Adipocyte (in vitro differentiated cells): Measurements from ENCODE around the gene TSPAN3.

ENCODE experiments used
- DNase-seq: peaks from one replicate; pipeline ENCODE4 v3.0.0-alpha.2; 2015; ENCODE audit warnings: low read depth
- H3K27me3 ChIP-seq: replicated peaks from 2 replicates; pipeline ENCODE4 v1.7.0; 2013; ENCODE audit warnings: mild to moderate bottlenecking, low read length, moderate library complexity; ENCODE audit not compliant: control insufficient read depth, insufficient read depth
- H3K36me3 ChIP-seq: 2 replicates; pipeline ENCODE4 v1.7.0; 2013; ENCODE audit warnings: low read length, mild to moderate bottlenecking, moderate library complexity; ENCODE audit not compliant: control insufficient read depth, insufficient read depth, severe bottlenecking
- H3K4me1 ChIP-seq: 2 replicates; pipeline ENCODE4 v1.7.0; 2013; ENCODE audit warnings: mild to moderate bottlenecking, low read length, moderate library complexity; ENCODE audit not compliant: control insufficient read depth, insufficient read depth
- H3K4me3 ChIP-seq: 2 replicates; pipeline ENCODE4 v1.7.0; 2013; ENCODE audit warnings: mild to moderate bottlenecking, low read length, moderate library complexity
- H3K9ac ChIP-seq: 2 replicates; pipeline ENCODE4 v1.7.0; 2013; ENCODE audit warnings: mild to moderate bottlenecking, low read length, moderate library complexity
- H3K9me3 ChIP-seq: 2 replicates; pipeline ENCODE4 v1.7.0; 2013; ENCODE audit warnings: mild to moderate bottlenecking, low read length, moderate library complexity; ENCODE audit not compliant: control insufficient read depth

Gene TSPAN3

DNA sequence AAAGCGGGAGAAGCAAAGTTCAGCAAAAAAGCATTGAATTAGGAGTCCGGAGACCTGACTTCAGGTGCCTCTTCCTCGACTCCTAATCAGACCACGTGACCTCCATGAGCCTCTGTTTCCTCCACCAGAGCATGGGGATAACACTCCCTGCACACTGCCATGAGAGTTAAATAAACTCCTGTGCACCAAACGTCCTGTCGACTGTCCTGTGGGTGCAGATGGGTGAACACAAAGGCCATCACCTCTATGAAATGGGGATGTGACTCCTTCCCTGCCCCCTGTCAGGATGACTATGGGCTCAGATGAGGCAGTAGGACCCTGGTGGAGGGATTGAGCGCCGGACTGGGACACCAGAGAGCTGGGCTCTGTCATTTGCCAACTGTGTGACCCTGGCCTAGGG, 13.5 kb upstream of the TSPAN3 start:
- Histone ChIP-seq H3K9ac (no peak overlapping the region), H3K27me3 (no peaks in the 10 kb centered on the region), H3K36me3 (no peaks in the 10 kb centered on the region), H3K9me3 (no peaks in the 10 kb centered on the region), H3K4me1 (peaks cover 29% of the 10 kb centered on the region), H3K4me3 (peak overlapping the region; percentile 6)
- DNase-seq, result no peak

DNA sequence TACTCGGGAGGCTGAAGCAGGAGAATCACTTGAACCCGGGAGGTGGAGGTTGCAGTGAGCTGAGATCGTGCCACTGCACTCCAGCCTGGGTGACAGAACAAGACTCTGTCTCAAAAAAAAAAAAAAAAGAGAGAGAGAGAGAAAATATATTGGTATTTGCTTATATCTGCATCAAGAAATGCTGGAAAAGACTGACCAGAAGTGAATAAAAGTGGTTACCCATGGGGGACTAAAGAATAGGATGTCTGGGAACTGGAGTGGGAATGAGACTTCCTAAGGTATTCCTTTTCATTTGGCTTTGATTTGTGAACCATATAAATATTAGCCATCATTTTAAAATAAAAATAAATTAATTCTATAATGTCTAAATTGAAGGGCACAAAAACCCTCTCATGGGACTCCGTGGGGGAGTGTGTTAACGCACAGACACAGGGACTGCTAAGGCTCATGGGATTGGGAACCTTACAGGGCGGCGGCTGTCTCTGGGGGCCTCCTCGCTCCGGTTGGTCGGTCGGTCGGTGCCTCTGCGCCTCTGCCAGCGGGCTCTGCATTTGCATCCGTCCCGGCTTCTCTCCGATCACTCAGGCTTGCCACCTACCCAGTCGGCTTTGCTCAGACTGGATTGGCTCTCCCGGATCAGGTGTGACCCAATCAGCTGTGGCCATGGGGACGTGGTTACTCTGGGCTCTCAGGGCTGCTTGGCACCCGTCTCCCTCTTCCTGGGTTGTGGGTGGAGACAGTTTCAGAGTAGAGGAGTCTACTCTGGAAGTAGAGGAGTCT, 12.7 kb upstream of the TSPAN3 start:
- Histone ChIP-seq H3K4me1 (peaks cover 29% of the 10 kb centered on the region), H3K9ac (peak overlapping the region; percentile 35), H3K9me3 (no peaks in the 10 kb centered on the region), H3K36me3 (no peaks in the 10 kb centered on the region), H3K4me3 (peak overlapping the region; percentile 60), H3K27me3 (no peaks in the 10 kb centered on the region)
- DNase-seq, result no peak

DNA sequence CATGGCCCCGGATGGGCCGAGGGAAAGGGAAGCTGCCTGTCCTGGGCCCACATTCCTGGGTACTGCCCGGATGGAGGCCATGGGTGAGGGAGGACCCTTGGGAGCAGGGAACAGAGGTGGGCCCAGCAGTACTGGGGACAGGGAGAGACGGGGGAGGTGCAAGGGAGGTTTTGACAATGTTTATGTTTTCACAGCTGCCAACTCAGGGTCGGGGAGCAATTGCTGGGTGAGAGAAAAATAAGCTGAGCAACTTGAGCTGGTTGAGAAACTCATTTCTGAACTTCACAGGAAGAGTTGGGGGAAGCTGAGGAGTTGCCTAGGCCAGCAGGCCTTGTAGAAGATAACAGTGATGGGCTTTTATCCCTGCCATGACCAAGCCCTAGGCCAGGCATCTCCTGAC, 11.1 kb upstream of the TSPAN3 start:
- no peak for DNase-seq
- H3K9me3 ChIP-seq, result no peaks in the 10 kb centered on the region
- H3K4me3 ChIP-seq, result no peak overlapping the region
- H3K4me1 ChIP-seq, result peaks cover 29% of the 10 kb centered on the region
- no peaks in the 10 kb centered on the region for H3K36me3 ChIP-seq
- no peak overlapping the region for H3K9ac ChIP-seq
- H3K27me3 ChIP-seq, result no peaks in the 10 kb centered on the region

DNA sequence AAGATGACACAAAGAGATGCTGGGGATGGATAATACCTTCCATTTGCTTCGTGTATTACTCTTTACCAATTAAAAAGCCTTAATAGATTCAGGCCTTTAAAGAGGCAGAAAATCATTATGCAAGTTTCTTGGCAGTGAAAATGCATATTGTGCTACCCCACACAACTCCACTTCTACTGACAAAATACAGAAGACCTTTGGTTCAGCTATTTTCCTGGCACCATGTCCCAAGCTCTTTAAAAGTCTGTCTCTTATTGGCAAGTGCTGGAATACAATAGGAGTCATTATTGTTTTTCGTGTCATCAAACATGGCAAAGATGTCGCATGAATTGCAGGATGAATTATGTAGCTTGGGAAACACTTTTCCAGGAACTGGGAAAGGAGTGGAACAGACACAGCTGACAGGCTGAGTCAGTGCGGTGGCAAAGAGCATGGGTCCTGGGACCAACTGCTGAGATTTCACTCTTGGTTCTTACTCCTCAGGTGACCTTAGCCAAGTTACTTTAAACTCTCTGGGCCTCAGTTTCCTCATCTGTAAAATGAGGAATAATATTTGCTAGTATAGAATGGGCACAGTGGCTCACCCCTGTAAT, 5.5 kb upstream of the TSPAN3 start:
- H3K4me1 ChIP-seq, result peaks cover 24% of the 10 kb centered on the region
- no peaks in the 10 kb centered on the region for H3K36me3 ChIP-seq
- no peaks in the 10 kb centered on the region for H3K9me3 ChIP-seq
- H3K9ac ChIP-seq, result peak overlapping the region; percentile 47
- H3K4me3 ChIP-seq, result no peak overlapping the region
- DNase-seq, result no peak
- H3K27me3 ChIP-seq, result no peaks in the 10 kb centered on the region

DNA sequence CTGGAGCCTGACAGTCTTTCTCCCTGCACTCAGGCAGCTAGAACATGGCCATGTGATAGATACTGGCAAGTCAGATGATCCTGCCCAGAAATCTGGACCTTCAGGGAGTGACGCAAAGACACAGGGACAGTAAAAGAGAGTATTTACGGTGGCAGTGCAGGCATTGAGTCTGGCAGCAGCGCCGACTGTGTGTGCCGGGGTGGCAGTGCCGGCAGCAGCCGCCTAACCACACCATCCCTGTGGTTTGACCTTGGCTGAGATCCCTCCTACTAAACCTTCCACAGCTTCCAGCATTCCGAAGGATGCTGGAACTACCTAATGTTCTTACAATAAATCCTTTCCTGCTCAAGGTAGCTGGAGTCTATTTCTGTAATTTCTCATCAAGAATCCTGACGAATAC, 4.6 kb upstream of the TSPAN3 start:
- peak overlapping the region; percentile 47 for H3K9ac ChIP-seq
- no peaks in the 10 kb centered on the region for H3K9me3 ChIP-seq
- no peaks in the 10 kb centered on the region for H3K36me3 ChIP-seq
- H3K4me1 ChIP-seq, result peaks cover 28% of the 10 kb centered on the region
- peak; percentile 56 for DNase-seq
- H3K4me3 ChIP-seq, result no peak overlapping the region
- no peaks in the 10 kb centered on the region for H3K27me3 ChIP-seq

DNA sequence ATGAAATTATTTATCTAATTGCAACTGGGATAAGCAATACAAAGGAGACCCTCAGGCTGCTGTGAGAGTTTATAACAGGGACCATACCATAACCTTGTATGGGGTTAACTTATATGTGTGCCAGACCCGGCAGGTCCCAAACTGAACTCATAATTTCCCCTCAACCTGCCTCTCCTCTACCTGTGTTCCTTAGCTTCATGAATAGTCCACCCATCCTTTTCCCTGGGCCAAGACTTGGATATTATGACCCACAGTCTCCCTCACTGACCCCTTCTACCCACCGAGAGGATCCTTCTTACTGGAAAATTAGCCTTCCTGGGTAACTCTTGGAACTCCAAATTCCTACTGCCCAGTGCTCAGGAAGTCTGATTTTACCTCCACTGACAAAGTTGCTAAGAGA, 3.4 kb upstream of the TSPAN3 start:
- Histone ChIP-seq H3K36me3 (peaks cover 2% of the 10 kb centered on the region), H3K4me3 (no peak overlapping the region), H3K27me3 (no peaks in the 10 kb centered on the region), H3K9ac (no peak overlapping the region), H3K9me3 (no peaks in the 10 kb centered on the region), H3K4me1 (peaks cover 28% of the 10 kb centered on the region)
- DNase-seq, result no peak

DNA sequence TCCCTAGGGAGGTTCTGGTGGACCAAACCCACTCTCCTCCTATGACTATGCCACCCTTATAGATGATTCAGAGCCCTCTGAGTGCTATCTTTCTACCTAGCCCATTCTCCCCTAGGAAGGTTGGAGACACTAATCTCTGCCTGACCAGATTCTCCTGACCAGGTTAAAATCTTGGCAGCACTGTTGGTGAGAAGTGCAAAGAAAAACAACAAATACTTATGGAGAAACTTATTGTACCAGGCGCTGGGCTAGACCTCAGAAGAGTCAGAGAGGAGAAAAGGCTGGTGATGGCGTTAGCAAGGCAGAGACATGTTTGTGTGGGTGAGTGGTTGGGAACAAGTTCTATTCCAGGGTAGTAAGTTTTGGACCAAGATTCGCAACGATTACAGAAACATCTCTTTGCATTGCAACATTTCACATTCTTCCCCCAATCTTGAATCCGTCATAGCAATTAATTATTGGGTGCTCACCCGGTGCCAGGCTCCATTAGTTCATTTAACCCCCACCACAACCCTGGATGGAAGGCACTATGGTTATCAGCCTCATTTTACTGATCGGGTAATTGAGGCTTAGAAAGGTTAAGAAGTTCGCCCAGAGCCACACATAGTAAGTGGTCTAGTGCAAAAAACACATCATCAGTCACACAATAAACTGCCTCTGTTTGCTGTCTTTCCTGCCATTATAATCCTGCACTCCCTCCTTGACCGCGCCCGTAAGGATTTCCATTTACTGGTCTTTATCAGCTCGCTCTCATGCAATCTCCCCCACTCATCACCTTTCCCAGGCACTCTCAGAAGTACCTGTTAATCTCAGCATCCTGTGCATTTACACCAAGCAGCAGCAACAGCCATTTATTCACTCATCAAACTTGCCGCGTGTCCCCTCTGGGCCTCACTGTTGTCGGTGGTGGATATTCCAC, 655 bp upstream of the TSPAN3 start:
- Histone ChIP-seq H3K36me3 (peaks cover 10% of the 10 kb centered on the region), H3K4me1 (peaks cover 49% of the 10 kb centered on the region), H3K4me3 (peak overlapping the region; percentile 95), H3K27me3 (no peaks in the 10 kb centered on the region), H3K9me3 (no peaks in the 10 kb centered on the region), H3K9ac (peak overlapping the region; percentile 94)
- DNase-seq, result no peak

DNA sequence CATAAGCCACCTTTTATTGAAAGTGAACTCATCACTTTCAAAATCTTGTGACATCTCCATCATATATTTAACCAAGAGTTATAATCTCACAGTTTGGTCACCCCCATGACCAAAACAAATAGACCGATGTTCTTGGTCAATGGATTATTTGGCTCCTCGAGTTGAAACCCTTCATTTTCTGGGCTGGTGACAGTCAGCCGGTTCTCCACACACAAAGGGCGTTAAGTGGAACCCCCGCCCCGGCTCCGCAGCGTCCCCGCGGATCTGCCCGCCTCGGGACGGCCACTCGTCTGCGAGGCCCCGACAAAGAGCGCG, 772 bp downstream of the TSPAN3 start:
- no peaks in the 10 kb centered on the region for H3K9me3 ChIP-seq
- H3K9ac ChIP-seq, result peak overlapping the region; percentile 94
- peak overlapping the region; percentile 95 for H3K4me3 ChIP-seq
- DNase-seq, result no peak
- no peaks in the 10 kb centered on the region for H3K27me3 ChIP-seq
- H3K4me1 ChIP-seq, result peaks cover 47% of the 10 kb centered on the region
- peaks cover 10% of the 10 kb centered on the region for H3K36me3 ChIP-seq

DNA sequence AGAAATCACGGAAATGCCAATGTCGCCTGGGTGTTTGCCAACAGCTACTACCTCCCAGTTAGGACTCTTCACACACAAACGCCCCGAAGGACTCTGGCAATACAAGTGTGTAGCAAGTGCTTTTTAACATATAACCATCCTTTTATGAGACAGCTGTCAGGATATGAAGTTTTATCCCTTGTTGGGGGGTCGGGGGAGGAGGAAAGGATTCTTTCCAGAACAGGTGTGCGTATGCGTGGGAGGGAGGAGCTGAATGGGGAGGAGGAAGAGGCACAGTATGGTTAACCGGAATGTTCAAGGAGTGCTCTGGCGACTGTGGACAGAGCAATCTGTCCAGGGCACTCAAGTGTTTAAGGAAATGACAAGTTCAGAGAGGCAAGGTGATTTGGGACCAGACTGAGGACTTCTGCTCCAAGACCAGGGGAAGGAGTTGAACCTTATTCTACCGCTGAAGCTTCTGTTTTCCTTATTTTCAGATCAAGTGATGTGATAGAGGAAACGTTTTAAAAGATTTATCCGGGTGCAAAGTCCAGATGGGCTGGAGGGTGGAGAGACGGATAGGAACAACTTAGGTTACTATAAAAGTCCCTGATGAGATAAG, 1.3 kb downstream of the TSPAN3 start:
- no peak for DNase-seq
- peak overlapping the region; percentile 95 for H3K4me3 ChIP-seq
- peaks cover 53% of the 10 kb centered on the region for H3K4me1 ChIP-seq
- peaks cover 11% of the 10 kb centered on the region for H3K36me3 ChIP-seq
- no peaks in the 10 kb centered on the region for H3K9me3 ChIP-seq
- peak overlapping the region; percentile 94 for H3K9ac ChIP-seq
- no peaks in the 10 kb centered on the region for H3K27me3 ChIP-seq

DNA sequence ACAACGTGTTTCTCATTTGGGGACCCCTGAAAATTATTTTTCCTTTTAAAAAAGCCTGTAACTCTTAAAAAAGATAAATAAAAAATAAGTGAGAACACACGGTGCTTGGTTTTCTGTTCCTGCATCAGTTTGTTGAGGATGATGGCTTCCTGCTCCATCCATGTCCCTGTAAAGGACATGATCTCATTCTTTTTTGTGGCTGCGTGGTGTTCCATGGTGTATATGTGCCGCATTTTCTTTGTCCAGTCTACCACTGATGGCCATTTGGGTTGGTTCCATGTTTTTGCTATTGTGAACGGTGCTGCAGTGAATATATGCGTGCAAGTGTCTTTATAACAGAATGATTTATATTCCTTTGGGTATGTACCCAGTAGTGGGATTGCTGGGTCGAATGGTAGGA, 2.3 kb downstream of the TSPAN3 start:
- H3K9me3 ChIP-seq, result no peaks in the 10 kb centered on the region
- peaks cover 12% of the 10 kb centered on the region for H3K36me3 ChIP-seq
- peak overlapping the region; percentile 95 for H3K4me3 ChIP-seq
- H3K9ac ChIP-seq, result no peak overlapping the region
- no peaks in the 10 kb centered on the region for H3K27me3 ChIP-seq
- peaks cover 62% of the 10 kb centered on the region for H3K4me1 ChIP-seq
- DNase-seq, result no peak
